Measurements from ENCODE around the gene FGF13.

GRCh38 chrX:138683600-138683999 lies 27.9 kb downstream of the FGF13 start:
- TF ChIP-seq SMC3 (IDR thresholded peaks at IDR 0.05) (no peak), NFE2L2 (conservative IDR thresholded peaks at IDR 0.05; ENCODE audit: low read length) (no peak), ZFP36 (IDR thresholded peaks at IDR 0.05; ENCODE audit: borderline replicate concordance, partially characterized antibody) (no peak), CTCF (IDR thresholded peaks at IDR 0.05) (no peak), RCOR1 (IDR thresholded peaks at IDR 0.05; ENCODE audit: low read depth, low read length) (no peak), CBX2 (IDR thresholded peaks at IDR 0.05; ENCODE audit: borderline replicate concordance, low read depth) (no peak), CBX8 (IDR thresholded peaks at IDR 0.05) (no peak)
- TF ChIP-seq, protein P1, sequence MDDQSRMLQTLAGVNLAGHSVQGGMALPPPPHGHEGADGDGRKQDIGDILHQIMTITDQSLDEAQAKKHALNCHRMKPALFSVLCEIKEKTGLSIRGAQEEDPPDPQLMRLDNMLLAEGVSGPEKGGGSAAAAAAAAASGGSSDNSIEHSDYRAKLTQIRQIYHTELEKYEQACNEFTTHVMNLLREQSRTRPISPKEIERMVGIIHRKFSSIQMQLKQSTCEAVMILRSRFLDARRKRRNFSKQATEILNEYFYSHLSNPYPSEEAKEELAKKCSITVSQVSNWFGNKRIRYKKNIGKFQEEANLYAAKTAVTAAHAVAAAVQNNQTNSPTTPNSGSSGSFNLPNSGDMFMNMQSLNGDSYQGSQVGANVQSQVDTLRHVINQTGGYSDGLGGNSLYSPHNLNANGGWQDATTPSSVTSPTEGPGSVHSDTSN (IDR thresholded peaks at IDR 0.05), result no peak
- TF ChIP-seq, protein P2, sequence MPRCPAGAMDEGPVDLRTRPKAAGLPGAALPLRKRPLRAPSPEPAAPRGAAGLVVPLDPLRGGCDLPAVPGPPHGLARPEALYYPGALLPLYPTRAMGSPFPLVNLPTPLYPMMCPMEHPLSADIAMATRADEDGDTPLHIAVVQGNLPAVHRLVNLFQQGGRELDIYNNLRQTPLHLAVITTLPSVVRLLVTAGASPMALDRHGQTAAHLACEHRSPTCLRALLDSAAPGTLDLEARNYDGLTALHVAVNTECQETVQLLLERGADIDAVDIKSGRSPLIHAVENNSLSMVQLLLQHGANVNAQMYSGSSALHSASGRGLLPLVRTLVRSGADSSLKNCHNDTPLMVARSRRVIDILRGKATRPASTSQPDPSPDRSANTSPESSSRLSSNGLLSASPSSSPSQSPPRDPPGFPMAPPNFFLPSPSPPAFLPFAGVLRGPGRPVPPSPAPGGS (IDR thresholded peaks at IDR 0.05), result no peak
- TF ChIP-seq, protein P3, sequence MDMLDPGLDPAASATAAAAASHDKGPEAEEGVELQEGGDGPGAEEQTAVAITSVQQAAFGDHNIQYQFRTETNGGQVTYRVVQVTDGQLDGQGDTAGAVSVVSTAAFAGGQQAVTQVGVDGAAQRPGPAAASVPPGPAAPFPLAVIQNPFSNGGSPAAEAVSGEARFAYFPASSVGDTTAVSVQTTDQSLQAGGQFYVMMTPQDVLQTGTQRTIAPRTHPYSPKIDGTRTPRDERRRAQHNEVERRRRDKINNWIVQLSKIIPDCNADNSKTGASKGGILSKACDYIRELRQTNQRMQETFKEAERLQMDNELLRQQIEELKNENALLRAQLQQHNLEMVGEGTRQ (IDR thresholded peaks at IDR 0.05), result no peak
